Mesenteric fat pad (tissue), 1 donor: ENCODE results near the gene HMGXB3. TPM values are rescaled to one million over a fixed set of nuclear protein-coding genes. Genes with fewer than 3 reads are reported as not detected.
"Not testable (repeated sequence)": the region's sequence is repeated elsewhere in the genome, so short reads cannot be mapped to it uniquely, and the experiment has no call there.

Source experiments
- DNase-seq: peaks from one replicate; pipeline ENCODE4 v3.0.0-alpha.2; 2020; ENCODE audit warnings: low spot score
- total RNA-seq: library from RNA; stranded (reverse); fragmentation: NEBNext Ultra II Directional; extraction: Animal tissue kit (Norgen Biotek cat#: 25700); gene quantifications from one replicate; pipeline ENCODE4 v1.2.1, GENCODE V29; 2021
- donor health status: DM: yes; HTN: yes; CAD: no.

Gene HMGXB3
- total RNA-seq, 1 donor from 2014 or later, result 30.6 TPM

DNA sequence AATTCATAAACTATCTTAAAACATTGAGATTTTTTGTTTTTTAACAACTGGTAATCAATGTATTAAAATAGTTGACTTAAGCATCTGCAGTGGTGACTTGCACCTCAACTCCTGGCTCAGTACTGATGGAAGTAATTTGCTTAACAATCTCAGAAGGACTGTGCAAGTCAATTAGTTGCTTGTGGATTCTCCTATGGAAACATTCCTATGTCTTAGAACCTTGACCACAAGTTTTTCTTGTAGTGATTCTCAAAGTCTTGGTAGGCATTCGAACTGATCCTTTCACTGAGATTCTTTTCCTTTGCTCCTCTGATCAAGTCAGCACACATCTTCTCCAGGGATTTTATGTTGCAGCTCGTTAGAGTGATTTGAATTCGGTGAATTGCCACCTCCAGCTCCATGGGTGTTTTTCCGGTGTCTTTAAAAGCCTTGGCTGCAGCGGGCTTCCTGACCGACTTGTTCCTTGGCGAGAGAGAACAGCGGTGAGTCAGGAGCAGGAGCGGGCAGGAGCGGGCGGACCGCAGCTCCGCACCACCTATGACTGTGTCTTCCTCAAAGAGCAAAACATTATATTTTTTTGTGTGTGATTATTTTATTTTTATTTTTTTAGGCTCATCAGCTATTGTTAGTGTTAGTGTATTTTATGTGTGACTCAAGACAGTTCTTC is 21.1 kb downstream of the HMGXB3 start:
- no peak for DNase-seq

- no peak for DNase-seq
Observed at GRCh38 chr5:150022158-150022531, 21.6 kb downstream of the HMGXB3 start.

DNA sequence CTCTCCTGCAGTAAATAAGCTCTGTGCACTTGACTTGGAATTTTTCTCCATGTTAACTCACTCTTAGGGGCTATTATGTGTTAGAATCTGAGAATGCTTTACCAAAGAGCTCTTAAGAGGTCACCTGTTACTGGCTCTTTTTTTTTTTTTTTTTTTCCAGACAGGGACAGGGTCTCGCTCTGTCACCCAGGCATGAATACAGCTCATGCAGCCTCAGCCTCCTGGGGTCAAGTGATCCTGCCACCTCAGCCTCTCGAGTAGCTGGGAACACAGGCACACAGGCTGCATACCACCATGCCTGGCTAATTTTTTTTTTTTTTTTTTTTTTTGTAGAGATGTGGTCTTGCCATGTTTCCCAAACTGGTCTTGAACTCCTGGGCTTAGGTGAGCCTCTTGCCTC is 22.1 kb downstream of the HMGXB3 start:
- no peak for DNase-seq

DNA sequence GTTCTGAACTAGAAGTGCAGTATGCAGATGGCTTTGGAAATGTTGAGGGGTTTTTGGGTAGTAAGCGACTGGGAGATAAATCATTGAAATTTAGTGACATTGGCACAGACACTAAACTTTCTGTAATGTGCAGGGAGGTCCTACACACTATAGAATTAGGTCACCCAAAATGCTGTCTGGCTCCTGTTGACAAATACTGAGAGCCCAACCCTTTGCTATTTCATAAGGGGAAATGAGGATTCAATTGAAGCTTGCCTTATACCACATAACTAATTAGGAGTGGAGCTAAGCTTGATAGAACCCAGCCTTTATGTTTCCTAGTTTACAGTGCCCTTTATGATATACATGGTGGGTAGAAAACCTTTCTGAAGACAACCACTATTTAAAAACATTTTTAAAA is 22.6 kb downstream of the HMGXB3 start:
- DNase-seq, result no peak

DNA sequence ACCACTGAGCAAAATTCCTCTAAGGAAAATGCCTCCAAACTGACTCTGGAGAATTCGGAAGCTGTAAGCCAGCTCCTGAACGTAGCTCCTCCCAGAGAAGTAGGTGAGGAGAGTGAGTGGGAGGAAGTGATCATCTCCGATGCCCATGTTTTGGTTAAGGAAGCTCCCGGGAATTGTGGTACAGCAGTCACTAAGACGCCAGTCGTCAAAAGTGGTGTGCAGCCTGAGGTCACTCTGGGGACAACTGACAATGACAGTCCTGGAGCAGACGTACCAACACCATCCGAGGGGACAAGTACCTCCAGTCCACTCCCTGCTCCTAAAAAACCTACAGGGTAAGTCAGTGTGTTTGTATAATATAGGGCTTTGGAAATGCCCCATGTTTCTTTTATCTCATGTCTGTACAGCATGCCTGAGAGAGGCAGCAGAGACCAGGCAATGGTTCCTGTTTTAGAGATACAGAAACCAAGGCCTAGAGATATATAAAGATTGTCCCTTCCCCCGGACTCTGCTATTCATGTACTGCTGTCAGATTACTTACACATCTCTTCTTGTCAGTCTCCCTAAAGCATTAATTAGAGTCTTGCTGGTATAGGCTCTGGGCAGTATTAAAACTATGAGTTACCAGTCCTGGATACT is 23.9 kb downstream of the HMGXB3 start:
- DNase-seq, result no peak

DNA sequence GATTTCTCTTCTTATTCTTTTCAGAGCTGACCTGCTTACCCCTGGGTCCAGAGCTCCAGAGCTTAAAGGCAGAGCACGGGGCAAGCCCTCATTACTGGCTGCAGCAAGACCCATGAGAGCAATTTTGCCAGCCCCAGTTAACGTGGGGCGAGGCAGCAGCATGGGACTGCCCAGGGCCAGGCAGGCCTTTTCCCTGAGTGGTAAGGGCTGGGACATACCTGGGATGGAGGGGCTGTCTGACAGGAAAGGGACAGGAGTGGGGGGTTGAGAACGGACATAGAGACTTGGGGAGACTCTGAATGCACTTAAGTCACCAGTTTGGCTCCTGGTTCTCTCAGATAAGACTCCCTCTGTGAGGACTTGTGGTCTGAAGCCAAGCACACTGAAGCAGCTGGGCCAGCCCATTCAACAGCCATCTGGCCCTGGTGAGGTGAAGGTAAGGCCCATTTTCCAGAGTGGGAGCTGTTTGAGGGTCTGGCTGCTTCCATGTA is 26.2 kb downstream of the HMGXB3 start:
- no peak for DNase-seq

- DNase-seq, result not testable (repeated sequence)
Observed at GRCh38 chr5:150028047-150028446, 27.5 kb downstream of the HMGXB3 start.

GRCh38 chr5:150033334-150033733 is 32.8 kb downstream of the HMGXB3 start:
- no peak for DNase-seq

GRCh38 chr5:150034662-150035061 is 34.1 kb downstream of the HMGXB3 start:
- DNase-seq, result no peak

DNA sequence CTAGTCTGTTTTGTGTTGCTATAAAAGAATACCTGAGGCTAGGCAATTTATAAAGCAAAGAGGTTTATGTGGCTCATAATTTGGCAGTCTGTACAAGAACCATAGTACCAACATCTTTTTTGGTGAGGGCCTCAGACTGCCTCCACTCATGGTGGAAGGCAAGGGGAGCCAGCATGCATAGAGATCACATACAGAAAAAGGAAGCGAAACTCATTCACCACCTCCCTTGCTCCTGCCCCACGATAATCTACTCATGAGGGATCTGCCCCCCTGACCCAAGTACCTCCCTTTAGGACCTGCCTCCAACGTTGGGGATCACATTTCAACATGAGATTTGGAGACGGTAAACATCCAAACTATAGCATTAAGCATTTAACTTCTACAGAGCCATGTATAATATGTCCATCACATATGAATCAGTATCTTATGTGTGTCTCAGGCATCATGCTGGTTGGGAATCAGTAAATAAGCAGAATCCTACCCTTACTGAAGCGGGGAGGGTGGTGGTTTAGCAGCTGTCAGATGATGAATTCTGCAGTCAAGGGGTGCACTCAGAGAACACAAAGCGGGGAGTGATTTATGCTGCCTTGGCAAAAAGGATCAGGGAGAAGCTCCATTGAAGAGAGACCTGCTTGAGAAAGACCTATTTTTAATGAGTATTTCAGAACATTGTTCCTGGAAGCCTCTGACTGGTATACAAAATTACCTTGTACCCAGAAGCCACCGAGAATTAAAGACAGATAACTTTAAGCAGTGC is 34.8 kb downstream of the HMGXB3 start:
- no peak for DNase-seq

DNA sequence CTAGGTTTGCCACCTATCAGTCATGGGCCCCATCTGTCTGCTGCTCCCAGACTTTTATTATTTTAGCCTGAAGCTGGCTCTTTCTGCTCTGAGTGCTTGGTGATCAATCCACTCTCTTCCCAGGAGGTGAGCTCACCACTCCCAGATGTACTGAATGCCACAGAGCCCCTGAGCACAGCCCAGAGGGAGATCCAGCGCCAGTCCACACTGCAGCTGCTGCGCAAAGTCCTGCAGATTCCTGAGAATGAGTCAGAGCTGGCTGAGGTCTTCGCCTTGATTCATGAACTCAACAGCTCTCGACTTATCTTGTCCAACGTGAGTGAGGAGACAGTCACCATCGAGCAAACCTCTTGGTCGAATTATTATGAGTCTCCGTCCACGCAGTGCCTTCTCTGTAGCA is 36.0 kb downstream of the HMGXB3 start:
- DNase-seq, result no peak

DNA sequence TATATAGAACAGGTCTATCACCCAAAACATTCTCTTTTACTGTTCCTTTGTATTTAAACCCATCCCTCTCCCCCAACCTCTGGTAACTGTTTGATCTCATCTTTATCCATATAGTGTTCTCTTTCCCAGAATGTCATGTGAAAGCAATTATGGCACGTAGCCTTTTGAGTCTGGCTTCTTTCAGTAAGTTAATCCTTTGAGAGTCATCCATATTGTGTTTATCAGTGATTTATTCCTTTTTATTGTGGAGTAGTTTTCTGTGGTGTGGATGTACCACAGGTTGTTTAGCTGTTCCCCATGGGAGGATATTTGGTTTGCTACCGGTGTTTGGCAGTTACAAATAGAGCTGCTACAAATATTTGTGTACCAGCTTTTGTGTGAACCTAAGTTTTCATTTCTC is 38.0 kb downstream of the HMGXB3 start:
- no peak for DNase-seq

DNA sequence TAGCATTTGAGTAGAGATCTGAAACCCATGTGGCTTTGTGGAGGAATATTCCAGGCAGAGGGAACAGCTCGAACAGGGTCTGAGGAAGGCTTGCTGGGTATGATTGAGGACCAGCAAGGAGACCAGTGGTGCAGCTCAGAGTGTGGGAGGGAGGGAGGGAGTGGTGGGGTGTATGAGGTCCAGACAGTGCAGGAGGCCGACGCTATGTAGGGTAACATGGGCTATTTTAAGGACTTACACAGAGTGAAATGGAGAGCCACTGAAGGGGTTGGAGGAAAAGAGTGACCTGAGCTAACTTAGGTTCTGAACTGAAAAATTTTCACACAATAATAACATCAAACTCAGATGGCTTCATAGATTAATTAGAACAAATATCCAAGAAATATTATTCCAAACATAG is 41.9 kb downstream of the HMGXB3 start:
- DNase-seq, result no peak

DNA sequence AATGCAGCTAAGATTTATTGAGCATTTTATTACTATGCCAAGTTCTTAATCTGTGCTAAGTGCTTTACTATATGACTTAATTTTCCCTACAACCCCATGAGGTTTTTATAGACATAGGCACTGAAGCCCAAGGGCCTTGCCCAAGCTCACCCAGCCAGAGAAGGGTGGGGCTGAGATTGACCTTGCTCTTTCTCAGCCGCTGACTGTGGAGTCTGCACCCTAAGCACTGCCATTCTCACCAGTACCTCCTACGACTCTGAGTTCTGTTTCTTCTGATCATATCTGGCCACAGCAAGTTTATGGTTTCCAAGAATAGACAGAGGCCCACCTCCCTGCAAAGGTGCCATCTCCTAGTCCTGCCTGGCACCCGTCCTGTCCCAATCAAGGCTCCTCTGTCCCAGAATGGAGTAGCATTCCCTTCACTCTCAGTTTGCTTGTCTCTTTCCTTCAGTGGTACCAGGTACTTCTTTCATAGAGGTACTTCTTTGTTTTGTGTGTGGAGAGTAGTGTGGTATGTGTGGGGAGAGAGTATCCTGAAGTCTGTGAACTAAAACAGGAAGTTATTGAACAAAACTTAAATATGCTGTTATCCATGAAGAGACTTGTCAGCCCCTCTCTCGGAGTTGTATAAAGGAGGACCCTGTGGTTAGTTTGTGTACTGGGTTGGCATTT is 43.3 kb downstream of the HMGXB3 start:
- DNase-seq, result no peak

- DNase-seq, result no peak
Observed at GRCh38 chr5:150044329-150044681, 43.8 kb downstream of the HMGXB3 start.

DNA sequence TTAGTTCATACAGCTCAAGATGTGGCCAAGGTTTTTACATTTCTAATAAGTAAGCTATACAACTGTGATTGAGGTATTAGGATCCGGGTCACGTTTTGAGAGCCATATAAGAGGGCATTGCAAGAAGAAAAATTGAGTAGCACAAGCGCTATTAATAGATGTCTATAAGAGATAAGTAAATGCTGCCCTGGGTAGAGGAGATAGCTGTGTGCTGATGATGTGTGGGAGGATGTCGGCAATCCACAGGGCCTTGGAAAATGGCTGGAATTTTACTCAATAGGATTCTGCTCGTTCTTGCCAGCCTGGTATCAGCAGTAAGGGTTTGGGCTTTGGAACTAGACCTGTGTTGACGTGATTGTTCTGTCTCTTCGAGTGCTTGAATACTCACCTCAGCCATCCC is 44.2 kb downstream of the HMGXB3 start:
- DNase-seq, result no peak

DNA sequence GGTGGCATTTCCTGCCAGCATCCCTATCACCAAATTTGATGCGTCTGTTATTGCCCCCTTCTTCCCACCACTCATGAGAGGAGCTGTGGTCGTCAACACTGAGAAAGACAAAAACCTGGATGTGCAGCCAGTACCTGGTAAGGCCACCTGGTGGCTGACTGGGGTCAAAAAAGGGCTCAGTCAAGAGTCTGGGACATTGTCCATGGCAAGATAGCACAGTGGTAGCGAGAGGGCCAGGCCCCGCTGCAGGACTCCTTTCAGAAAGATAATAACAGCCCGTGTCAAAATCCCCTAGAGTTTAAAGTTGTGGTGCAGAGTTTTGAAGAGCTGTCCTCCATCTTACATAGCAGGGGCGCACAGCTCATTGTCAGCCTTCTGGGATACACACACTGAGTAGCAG is 45.0 kb downstream of the HMGXB3 start:
- DNase-seq, result no peak

DNA sequence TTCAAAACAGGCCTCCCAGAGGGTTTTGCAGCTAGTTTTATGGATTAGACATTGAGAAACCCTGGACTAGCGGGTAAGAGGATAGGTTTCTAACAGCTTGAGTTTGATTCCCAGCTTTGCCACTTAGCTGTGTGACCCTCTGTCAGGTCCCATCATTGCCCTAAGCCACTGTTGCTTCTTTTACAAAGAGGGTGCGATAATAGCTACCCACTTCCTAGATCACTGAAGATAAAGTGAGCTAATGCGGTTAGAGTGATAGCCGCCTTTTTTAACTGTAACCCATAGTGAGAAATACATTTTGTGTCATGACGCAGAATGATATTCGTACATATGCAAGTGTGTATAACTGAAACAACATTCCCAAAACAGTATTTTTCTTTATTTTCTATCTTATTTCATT is 45.5 kb downstream of the HMGXB3 start:
- no peak for DNase-seq

DNA sequence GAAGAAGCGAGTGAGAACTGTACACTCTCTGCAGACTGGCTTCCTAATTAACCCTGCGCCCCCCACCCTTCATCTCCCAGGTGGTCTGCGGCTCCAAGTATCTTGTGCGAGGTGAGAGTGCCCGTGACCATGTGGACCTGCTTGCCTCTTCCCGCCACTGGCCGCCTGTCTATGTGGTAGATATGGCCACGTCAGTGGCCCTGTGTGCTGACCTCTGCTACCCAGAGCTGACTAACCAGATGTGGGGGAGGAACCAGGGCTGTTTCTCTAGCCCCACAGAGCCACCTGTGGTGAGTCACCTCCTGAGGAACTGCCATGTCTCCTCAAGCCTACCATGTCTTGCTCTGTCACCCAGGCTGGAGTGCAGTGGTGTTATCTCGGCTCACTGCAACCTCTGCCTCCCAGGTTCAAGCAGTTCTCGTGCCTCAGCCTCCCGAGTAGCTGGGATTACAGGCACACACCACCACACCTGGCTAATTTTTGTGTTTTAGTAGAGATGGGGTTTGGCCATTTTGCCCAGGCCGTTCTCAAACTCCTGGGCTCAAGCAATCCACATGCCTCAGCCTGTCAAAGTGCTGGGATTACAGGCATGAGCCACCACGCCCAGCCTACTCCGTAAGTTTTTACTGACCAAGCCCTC is 49.8 kb downstream of the HMGXB3 start:
- not testable (repeated sequence) for DNase-seq

DNA sequence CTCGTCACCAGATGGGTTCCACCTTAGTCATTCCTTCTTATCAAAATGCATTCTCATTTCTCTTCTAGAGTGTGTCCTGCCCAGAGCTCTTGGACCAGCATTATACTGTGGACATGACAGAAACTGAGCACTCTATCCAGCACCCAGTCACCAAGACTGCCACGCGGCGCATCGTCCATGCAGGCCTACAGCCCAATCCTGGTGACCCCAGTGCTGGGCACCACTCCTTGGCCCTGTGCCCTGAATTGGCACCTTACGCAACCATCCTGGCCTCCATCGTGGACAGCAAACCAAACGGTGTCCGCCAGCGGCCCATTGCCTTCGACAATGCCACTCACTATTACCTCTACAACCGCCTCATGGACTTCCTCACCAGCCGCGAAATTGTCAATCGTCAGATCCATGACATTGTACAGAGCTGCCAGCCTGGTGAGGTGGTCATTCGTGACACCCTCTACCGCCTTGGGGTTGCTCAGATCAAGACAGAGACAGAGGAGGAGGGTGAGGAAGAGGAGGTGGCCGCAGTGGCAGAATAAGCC is 51.2 kb downstream of the HMGXB3 start:
- DNase-seq, result no peak
